ENCODE data around the gene ZFAND2B. TPM values are rescaled to one million over a fixed set of nuclear protein-coding genes. Genes with fewer than 3 reads are reported as not detected.

ZFAND2B gene
- total RNA-seq, 1 experiment from 2014 or later, result 31.4 TPM

GRCh38 chr2:219214786-219215185 lies 8.2 kb downstream of the ZFAND2B start:
- no peaks in the 10 kb centered on the region for H3K79me2 ChIP-seq (ENCODE audit: insufficient read depth, low read length)
- no peaks in the 10 kb centered on the region for H3K9me2 ChIP-seq (ENCODE audit: insufficient read depth)
- no peaks in the 10 kb centered on the region for H3K9me3 ChIP-seq (ENCODE audit: control insufficient read depth in 1 of 2, insufficient read depth in 1 of 2, low read depth in 1 of 2, low read length in 2 of 2)
- peaks cover 2 to 11% of the 10 kb centered on the region in 2 experiments; a peak in 2 of 4 replicates for H3K36me3 ChIP-seq (ENCODE audit: control insufficient read depth in 1 of 2, insufficient read depth in 2 of 2, low read length in 2 of 2)
- no peak overlapping the region for H3K4me2 ChIP-seq (ENCODE audit: low read length)
- ChIA-PET POLR2A (no interaction called here), RAD21 (ENCODE audit: low non-redundant PET in 1 of 2, low total read pairs in 2 of 2, uncharacterized antibody in 2 of 2, unreplicated experiment in 2 of 2) (no interaction called here), CTCF (no interaction called here)
- TF ChIP-seq EZH2 (IDR thresholded peaks at IDR 0.05) (no peak), ZBTB33 (IDR thresholded peaks at IDR 0.05; ENCODE audit: extremely low read depth, insufficient replicate concordance, low read length) (no peak)
- no peak overlapping the region for H2AFZ ChIP-seq (ENCODE audit: low read depth, low read length, poor library complexity, severe bottlenecking)
- peaks cover 9 to 37% of the 10 kb centered on the region in 2 experiments; a peak in 3 of 4 replicates for H3K4me1 ChIP-seq (ENCODE audit: control insufficient read depth in 1 of 2, insufficient read depth in 2 of 2, low read length in 2 of 2)
- BruUV-seq (replicated peaks), result no TSS peak
- no peak for ATAC-seq
- DNase-seq (ENCODE audit: low read depth, low spot score), result no peak
- H3K4me3 ChIP-seq (replicated peaks in 1 of 2; ENCODE audit: low read depth in 1 of 2, low read length in 2 of 2), result no peak overlapping the region
- H4K20me1 ChIP-seq (ENCODE audit: insufficient read depth), result no peaks in the 10 kb centered on the region
- no peaks in the 10 kb centered on the region for H3K27me3 ChIP-seq (ENCODE audit: insufficient read depth, low read length)
- no peak overlapping the region for H3K9ac ChIP-seq (ENCODE audit: low read length)
- H3K27ac ChIP-seq (ENCODE audit: low read depth, low read length), result no peak overlapping the region
- intact Hi-C loops (cut with micrococcal nuclease), result no loop called here

GRCh38 chr2:219215871-219216534 lies 9.4 kb downstream of the ZFAND2B start:
- DNase-seq (ENCODE audit: low read depth, low spot score), result no peak
- Histone ChIP-seq H3K4me2 (ENCODE audit: low read length) (no peak overlapping the region), H2AFZ (ENCODE audit: low read depth, low read length, poor library complexity, severe bottlenecking) (no peak overlapping the region), H3K27ac (ENCODE audit: low read depth, low read length) (no peak overlapping the region), H3K4me1 (ENCODE audit: control insufficient read depth in 1 of 2, insufficient read depth in 2 of 2, low read length in 2 of 2) (peaks cover 9 to 37% of the 10 kb centered on the region in 2 experiments; a peak in 3 of 4 replicates), H3K36me3 (ENCODE audit: control insufficient read depth in 1 of 2, insufficient read depth in 2 of 2, low read length in 2 of 2) (peaks cover 0 to 15% of the 10 kb centered on the region in 2 experiments; a peak in 1 of 4 replicates), H4K20me1 (ENCODE audit: insufficient read depth) (no peaks in the 10 kb centered on the region), H3K79me2 (ENCODE audit: insufficient read depth, low read length) (no peaks in the 10 kb centered on the region), H3K9ac (ENCODE audit: low read length) (no peak overlapping the region), H3K9me2 (ENCODE audit: insufficient read depth) (no peaks in the 10 kb centered on the region), H3K4me3 (replicated peaks in 1 of 2; ENCODE audit: low read depth in 1 of 2, low read length in 2 of 2) (no peak overlapping the region), H3K9me3 (ENCODE audit: control insufficient read depth in 1 of 2, insufficient read depth in 1 of 2, low read depth in 1 of 2, low read length in 2 of 2) (no peaks in the 10 kb centered on the region), H3K27me3 (ENCODE audit: insufficient read depth, low read length) (no peaks in the 10 kb centered on the region)
- ChIA-PET CTCF (interaction anchor here (0.6 kb wide), 1 partner anchor 37 kb away, joined by 5 read pairs; no protein-coding TSS in a partner anchor), POLR2A (interaction anchor here (2.3 kb wide), 1 partner anchor 9 kb away, joined by 18 read pairs; the partner anchor contains the start of gene ZFAND2B), RAD21 (ENCODE audit: low non-redundant PET in 1 of 2, low total read pairs in 2 of 2, uncharacterized antibody in 2 of 2, unreplicated experiment in 2 of 2) (interaction anchor here in 1 of 2 experiments (0.6 kb wide), 1 partner anchor 9 kb away, joined by 9 read pairs; the partner anchor contains the start of gene ZFAND2B)
- intact Hi-C loops (cut with micrococcal nuclease), result no loop called here
- BruUV-seq (replicated peaks), result no TSS peak
- ATAC-seq, result no peak
- TF ChIP-seq SRF (IDR thresholded peaks at IDR 0.05; ENCODE audit: low read depth), result no peak
- no peak for TF ChIP-seq EGR1 (IDR thresholded peaks at IDR 0.05; ENCODE audit: low read depth)
- TF ChIP-seq MAX (IDR thresholded peaks at IDR 0.05), result no peak
- TF ChIP-seq EZH2phosphoT487 (IDR thresholded peaks at IDR 0.05; ENCODE audit: borderline replicate concordance), result no peak
- TF ChIP-seq ELF1 (IDR thresholded peaks at IDR 0.05; ENCODE audit: borderline replicate concordance, low read depth), result no peak
- TF ChIP-seq ZFX (IDR thresholded peaks at IDR 0.05), result no peak
- no peak for TF ChIP-seq SP1 (IDR thresholded peaks at IDR 0.05; ENCODE audit: low read depth)
- no peak for TF ChIP-seq CBX3 (IDR thresholded peaks at IDR 0.05; ENCODE audit: low read depth)
- no peak for TF ChIP-seq FOSL1 (IDR thresholded peaks at IDR 0.05; ENCODE audit: low read depth)
- no peak for TF ChIP-seq CEBPB (IDR thresholded peaks at IDR 0.05; ENCODE audit: low read depth)
- TF ChIP-seq YY1 (IDR thresholded peaks at IDR 0.05; ENCODE audit: extremely low read depth, insufficient replicate concordance, low read depth, low read length), result no peak
- TF ChIP-seq ZBTB33 (IDR thresholded peaks at IDR 0.05; ENCODE audit: extremely low read depth, insufficient replicate concordance, low read length), result no peak
